GM12892 (cell line): ENCODE data around the gene HSFX3. TPM values are rescaled to one million over a fixed set of nuclear protein-coding genes. Genes with fewer than 3 reads are reported as not detected.
"Not testable (repeated sequence)": the region's sequence is repeated elsewhere in the genome, so short reads cannot be mapped to it uniquely, and the experiment has no call there.

ENCODE experiments used
- DNase-seq: peaks from one replicate; pipeline ENCODE4 v3.0.0; 2011; ENCODE audit not compliant: insufficient read length
- FAIRE-seq: peaks from 2 replicates; lab custom pipeline; 2011; peaks lifted over from hg19 to GRCh38; lab: Jason Lieb, UNC
- POLR2A ChIP-seq: IDR thresholded peaks from 2 replicates; pipeline ENCODE4 v1.6.1; 2011; ENCODE audit warnings: low read depth, low read length, control low read depth
- POLR2AphosphoS5 ChIP-seq: IDR thresholded peaks from 2 replicates; pipeline ENCODE4 v1.6.1; 2011; ENCODE audit warnings: low read depth, low read length, control low read depth
- TAF1 ChIP-seq: IDR thresholded peaks from 2 replicates; pipeline ENCODE4 v1.6.1; 2011; ENCODE audit warnings: low read depth, mild to moderate bottlenecking, control low read depth, low read length, borderline replicate concordance
- polyA plus RNA-seq: library from polyadenylated mRNA; unstranded; fragments of >200 nt; gene quantifications from one replicate; pipeline ENCODE4 v1.2.1, GENCODE V29; 2012; ENCODE audit warnings: missing spikeins, inconsistent platforms; ENCODE audit not compliant: missing spikeins

The HSFX3 gene, protein sequence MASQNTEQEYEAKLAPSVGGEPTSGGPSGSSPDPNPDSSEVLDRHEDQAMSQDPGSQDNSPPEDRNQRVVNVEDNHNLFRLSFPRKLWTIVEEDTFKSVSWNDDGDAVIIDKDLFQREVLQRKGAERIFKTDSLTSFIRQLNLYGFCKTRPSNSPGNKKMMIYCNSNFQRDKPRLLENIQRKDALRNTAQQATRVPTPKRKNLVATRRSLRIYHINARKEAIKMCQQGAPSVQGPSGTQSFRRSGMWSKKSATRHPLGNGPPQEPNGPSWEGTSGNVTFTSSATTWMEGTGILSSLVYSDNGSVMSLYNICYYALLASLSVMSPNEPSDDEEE
- 0.34 TPM for polyA plus RNA-seq

DNA sequence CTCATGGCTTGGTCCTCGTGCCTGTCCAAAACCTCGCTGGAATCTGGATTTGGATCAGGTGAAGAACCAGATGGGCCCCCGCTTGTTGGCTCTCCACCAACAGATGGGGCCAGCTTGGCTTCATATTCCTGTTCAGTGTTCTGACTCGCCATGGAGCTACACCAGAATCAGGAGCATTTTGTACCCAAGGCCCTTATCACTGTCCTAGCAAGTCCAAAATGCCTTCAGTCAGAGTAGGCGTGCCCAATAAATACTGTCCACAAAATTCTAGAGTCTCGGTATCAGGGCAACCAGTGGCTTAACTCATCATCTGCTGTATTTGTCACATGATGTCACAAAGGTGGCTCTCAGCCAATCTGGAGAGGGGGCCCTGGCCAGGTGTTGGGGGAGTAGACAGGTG is at the start of gene HSFX3:
Gene HSFX3, minus strand, starts transcription at position 224 of the 400 bp plus-strand sequence. Its CDS starts 72 bp downstream, at position 152.
- peak; percentile 74 for FAIRE-seq
- DNase-seq: not testable (repeated sequence)

DNA sequence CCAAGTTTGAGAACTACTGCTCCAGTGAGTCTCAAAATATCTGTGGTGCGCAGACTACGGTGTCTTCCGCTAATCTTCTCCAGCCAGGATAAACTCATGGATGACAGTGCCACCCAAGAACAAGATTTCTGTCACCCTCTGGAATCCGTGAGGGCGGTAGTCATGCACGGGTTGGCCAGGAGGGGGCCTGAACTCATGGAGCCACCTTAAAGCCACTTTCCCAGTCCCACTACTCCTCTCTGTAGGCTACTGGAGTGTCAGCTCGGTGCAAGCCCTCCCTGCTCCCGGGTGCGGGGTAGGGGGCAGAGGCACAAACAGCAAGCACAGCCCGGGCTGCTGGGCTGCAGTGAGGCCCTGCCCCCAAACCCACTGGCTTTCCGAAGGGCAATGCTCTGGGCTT is 48.9 kb upstream of the HSFX3 start:
- FAIRE-seq, DNase-seq: not testable (repeated sequence)

DNA sequence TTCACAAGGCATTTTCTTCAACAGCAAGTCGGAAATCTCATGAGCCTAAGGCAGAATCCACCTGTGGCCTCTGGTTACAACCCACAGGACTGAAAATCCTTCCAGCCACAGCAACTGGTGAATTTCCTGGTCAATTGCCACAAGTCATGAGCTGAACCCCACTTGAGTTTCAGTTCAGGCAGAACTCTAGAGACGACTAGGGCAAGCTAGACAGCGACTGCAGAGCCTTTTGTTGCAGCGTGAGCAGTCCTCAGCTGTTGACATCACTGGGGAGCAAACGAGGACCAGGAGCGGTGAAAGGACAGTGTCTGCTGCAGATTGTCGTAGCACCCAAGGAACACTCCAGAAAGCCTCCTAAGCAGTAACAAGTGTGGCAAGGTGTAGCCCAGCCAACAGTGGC is 46.2 kb upstream of the HSFX3 start:
- DNase-seq, FAIRE-seq: not testable (repeated sequence)

DNA sequence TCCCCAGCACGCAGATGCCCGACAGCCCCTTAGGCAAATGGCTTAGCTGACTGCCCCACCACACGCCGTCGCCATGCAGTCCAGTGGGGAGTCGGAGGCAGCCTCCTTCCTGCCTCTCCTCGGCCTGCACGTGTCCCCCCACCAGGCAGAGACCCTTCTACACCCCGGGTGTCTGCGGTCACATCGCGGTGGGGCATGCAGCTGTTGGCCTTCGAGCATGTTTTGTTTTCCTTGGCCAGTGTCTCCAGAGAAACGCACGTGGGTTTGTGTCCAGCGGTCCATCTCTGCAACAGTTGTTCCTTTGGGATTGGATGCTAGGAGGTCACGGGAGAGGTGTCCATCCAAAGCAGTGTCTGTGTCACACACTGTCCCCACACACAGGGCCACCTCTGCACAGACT is 45.5 kb upstream of the HSFX3 start, which contains the start of gene HSFX2:
Gene HSFX2, minus strand, starts transcription at position 101 of the 400 bp plus-strand sequence. CDS start 614 bp downstream, outside the sequence.
- not testable (repeated sequence) for FAIRE-seq, DNase-seq

DNA sequence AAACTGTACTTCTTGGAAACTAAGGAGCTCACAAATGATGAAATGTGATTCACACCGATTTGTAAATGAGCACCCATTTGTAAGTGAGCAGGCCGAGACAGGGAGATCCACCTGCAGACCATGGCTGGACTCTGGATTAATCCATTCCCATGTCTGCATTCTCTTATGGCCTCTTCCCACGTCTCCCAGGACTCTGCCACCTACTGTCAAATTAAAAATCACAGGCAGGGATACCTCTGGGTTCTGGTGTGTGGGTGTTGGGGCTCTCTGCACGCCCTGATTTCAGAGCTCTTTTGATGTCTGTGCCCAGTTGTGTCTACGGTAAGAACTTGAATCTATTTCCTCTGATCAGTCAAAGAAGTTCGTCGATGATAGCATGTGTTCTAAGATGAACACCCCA is 41.3 kb upstream of the HSFX3 start:
- not testable (repeated sequence) for FAIRE-seq, DNase-seq

DNA sequence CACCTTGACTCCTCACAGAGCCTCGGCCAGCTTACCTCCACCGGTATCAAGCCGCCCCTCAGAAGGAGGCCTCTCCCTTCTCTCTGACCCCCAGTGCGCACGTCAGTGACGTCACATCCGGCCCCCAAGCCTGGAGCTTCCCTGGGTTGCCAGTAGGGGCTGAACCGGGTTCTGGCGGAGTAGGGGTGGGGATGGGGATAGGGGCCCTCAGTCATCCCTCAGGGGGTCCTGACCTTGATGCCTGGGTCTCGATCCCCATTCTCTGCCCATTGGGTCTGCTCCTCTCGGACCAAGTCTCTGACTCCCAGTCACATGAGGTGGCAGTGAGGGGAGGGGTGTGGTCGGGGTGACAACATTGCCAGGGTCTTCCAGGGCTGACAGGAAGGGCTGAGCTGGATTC is 37.6 kb upstream of the HSFX3 start, which contains the start of gene MAGEA9B:
Gene MAGEA9B, minus strand, starts transcription at position 101 of the 400 bp plus-strand sequence. CDS start 4,280 bp downstream, outside the sequence.
- FAIRE-seq, DNase-seq: not testable (repeated sequence)

DNA sequence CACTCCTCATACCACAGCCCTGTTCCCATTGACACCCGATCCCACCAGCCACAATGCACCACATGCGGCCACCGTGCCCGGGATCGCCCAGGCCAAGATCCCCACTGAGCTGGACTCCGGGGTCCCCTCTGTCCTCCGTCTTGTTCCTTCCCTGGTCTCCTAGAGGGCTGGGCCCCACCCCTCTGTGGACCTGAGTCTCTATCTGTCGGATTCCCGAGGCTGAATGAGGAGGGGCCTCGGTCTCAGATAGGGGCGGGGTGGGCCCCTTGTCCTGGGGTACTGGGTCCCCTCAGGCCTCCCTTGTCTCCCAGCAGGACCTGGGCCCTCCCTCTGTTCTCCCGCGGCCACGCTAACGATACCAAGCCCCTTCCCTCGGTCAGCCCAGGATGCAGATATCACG is 35.9 kb upstream of the HSFX3 start:
- not testable (repeated sequence) for DNase-seq, FAIRE-seq

DNA sequence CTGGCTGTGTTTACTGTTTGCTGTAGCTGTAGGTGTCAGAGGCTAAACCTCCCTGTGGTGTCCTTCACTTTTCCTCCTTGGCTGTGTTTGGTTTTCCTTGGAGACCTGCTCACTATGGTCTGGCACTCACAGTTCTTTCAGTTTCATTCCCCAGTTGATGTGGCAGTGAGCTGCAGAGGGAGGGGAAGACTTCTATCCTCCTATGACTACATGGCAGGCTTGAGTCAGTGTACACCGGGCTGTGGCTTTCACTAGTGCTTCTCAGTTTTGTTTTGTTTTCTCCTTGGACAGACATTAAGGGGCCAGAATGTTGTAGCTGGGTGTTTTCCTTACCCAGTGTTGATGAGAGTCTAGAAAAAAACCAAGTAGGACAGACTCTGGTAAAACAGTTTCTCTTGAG is 23.7 kb upstream of the HSFX3 start:
- not testable (repeated sequence) for DNase-seq, FAIRE-seq

DNA sequence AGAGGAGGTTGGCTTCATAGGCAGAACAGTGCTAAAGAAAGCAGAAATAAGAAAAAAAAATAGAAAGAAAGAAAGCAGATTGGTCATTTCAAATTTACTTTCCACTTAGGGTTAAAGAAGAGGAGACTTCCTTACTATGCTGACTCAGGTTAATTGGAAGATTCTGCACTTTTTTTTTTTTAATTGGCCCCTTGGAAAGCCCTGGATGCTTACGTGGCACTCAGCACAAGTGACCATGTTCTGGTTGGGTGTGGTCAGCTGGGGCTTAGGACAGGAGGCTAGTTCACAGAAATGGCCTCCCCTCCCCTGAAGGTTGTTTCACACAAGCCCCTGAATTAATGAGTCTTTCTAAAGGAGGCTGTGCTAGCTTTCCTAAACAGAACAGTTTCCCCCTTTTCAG is 23.0 kb upstream of the HSFX3 start:
- FAIRE-seq: no peak
- TF ChIP-seq TAF1 (no peak), POLR2AphosphoS5 (no peak), POLR2A (no peak)
- DNase-seq: no peak

DNA sequence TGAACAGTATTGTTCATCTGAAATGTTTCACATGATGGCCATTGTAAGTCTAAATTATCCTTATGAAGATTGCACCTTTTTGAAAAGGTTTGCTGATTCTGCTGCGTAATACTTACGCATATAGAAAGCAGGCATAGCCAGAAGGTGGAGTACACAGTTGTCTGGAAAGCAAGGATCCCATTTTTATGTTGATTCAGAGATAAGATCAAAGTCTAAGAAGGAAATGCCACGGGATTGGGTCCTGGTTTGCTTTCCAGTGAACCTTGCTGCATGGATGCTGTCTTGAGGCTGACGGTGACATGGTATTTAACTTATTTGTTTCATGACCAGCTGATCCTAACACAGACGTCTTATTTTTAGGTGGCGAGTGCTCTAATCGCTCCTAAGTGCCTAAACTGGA is 22.0 kb upstream of the HSFX3 start:
- TF ChIP-seq POLR2AphosphoS5: no peak
- no peak for TF ChIP-seq POLR2A
- TF ChIP-seq TAF1: no peak
- DNase-seq (no peak), FAIRE-seq (no peak)

DNA sequence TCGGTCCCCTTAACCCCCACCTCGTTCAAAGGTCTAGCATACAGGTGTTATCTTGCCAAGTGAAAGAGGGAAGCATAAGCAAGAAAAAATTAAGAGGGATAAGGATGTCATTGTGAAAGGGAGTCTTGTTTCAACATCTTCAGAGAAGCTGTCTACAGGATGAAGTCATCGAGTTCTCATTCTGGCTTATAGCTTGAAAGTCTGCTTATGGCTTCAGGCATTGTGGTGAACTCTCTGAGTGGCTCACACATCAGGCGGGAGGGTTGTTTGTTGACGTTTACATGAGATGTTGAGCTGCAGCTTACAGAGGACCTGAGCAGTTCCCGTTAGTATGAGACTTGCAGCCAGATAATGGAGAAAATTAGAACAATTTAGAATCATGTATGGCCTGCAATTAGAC is 20.9 kb upstream of the HSFX3 start:
- DNase-seq (no peak), FAIRE-seq (no peak)
- TF ChIP-seq TAF1 (no peak), POLR2AphosphoS5 (no peak), POLR2A (no peak)

DNA sequence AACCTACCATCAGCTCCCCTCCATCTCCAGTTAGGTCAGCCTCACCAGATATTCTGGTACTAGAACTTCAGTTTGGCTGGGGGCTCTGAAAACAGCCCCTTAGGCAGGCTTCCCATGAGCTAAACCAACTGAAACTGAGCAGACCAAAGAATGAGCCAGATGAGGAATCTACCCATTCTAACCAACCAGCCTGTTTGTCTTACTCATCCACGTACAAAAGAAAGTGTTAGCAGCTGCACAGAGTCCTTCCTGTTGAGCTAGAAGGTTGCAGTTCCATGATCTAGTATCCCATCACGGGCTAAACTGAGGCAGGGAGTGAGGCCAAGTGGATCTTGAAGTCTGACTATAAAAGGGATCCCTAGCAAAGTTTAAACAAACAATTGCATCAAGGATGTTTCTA is 20.0 kb upstream of the HSFX3 start:
- DNase-seq (no peak), FAIRE-seq (peak; percentile 70)
- no peak for TF ChIP-seq TAF1

DNA sequence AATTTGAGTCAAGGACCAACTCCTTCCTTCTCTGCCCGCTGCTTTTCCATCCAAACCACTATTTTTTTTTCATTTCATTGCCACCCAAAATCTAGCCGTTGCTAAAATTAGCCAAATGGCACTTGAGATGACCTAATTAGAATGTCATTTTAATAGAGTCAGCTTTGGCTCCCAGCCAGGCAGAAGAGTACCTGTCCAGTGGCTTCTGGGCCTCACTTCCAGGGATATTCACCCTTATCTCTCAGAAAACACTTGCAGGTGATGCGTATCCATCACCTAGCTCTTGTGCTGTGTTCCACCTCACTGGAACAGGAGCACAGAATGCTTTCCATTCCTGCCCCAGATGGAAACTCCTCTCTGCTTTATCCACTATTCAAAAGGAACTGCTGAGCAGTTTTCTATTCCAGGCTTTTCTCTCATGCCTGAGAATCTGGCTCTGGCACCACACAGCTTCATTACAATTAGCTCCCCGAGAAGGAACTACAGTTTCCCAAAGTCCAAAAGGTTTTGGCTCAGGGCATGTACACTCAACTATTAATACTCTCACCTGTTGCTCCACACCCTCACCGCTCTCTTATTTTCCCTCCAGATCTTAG is 19.1 kb upstream of the HSFX3 start:
- DNase-seq (no peak), FAIRE-seq (no peak)
- no peak for TF ChIP-seq POLR2A
- no peak for TF ChIP-seq TAF1
- TF ChIP-seq POLR2AphosphoS5: no peak
